Fibroblast of skin of right biceps (primary cell): ENCODE measurements around the gene BRSK1.
A peak's percentile ranks its signal among the peaks of the same experiment; 100 is the strongest.
"Not testable (repeated sequence)": the region's sequence is repeated elsewhere in the genome, so short reads cannot be mapped to it uniquely, and the experiment has no call there.

Experiments
- DNase-seq: peaks from one replicate; pipeline ENCODE4 v3.0.0-alpha.2; 2013

The BRSK1 gene

DNA sequence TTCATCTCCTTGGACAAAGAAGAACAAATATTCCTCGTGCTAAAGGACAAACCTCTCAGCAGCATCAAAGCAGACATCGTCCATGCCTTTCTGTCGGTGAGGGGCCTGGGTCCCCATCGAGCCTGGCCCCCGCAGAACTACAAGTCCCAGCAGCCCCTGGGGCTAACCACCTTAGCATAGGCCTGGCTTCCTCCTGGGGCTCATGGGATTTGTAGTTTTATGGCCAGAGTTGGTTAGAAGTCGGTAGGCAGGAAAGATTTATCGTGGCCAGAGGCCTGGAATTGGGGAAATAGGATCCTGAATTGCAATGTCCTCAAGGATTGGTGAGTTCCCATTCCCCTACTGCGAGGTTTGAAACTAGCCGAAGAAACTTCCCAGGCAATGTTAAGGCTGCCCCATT is 21.7 kb downstream of the BRSK1 start:
- peak; percentile 20 for DNase-seq

GRCh38 chr19:55305983-55306562 is 22.3 kb downstream of the BRSK1 start:
- DNase-seq: no peak

DNA sequence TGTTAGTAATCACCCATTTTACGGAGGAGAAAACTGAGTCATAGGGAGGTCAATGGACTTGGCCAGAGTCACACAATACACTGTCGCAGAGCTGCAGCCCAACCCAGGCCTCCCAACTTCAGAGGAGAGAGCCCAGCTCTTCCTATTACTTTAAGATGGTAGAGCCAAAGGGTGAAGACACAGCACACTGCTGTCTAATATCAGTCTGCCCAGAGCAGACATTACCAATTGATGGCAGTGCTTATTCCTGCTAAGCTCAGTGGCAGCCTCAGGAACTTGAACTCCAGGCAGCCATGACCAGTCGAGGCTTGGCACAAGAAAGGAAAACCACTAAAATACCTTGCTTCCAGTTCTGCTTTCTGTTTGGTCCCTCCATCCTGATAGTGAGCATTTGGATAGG is 22.9 kb downstream of the BRSK1 start:
- no peak for DNase-seq

- no peak for DNase-seq
Measured at GRCh38 chr19:55308281-55308680, 24.5 kb downstream of the BRSK1 start.

GRCh38 chr19:55309448-55309847 is 25.7 kb downstream of the BRSK1 start:
- DNase-seq: no peak

DNA sequence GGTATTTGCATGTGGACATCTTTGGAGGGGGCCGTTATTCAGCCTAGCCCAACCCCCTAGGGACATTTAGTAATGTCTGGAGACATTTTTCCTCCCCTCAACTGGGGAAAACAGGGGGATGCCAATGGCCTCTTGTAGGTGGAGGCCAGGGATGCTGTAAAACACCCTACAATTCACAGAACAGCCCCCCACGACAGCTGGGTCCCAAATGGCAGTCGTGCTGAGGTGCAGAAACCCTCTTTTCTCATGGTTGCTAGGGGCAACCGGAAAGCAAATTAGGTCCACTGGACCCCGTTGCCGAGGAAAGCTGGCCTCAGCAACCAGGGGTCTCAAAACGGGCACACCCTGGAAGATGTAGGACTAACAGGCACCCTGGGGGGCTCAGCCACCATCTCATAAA is 26.7 kb downstream of the BRSK1 start:
- DNase-seq: no peak

GRCh38 chr19:55311397-55311796 is 27.6 kb downstream of the BRSK1 start:
- no peak for DNase-seq

DNA sequence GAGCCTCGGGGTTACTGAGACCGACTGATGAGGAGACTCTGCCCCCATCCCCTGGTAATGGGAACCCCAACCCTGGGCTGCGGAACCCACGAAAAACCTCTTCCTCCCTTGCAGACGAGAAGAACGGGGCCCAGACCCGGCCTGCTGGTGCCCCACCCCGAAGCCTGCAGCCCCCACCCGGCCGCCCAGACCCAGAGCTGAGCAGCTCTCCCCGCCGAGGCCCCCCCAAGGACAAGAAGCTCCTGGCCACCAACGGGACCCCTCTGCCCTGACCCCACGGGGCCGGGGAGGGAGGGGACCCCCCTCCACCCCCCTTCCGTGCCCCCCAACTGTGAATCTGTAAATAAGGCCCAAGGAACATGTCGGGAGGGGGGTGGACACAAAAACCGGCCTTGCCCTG is 28.0 kb downstream of the BRSK1 start:
- DNase-seq: no peak

GRCh38 chr19:55312621-55313512 is 29.1 kb downstream of the BRSK1 start:
- no peak for DNase-seq

- DNase-seq: no peak
Measured at GRCh38 chr19:55314396-55314795, 30.6 kb downstream of the BRSK1 start.

GRCh38 chr19:55315956-55316525 is 32.2 kb downstream of the BRSK1 start:
- no peak for DNase-seq

DNA sequence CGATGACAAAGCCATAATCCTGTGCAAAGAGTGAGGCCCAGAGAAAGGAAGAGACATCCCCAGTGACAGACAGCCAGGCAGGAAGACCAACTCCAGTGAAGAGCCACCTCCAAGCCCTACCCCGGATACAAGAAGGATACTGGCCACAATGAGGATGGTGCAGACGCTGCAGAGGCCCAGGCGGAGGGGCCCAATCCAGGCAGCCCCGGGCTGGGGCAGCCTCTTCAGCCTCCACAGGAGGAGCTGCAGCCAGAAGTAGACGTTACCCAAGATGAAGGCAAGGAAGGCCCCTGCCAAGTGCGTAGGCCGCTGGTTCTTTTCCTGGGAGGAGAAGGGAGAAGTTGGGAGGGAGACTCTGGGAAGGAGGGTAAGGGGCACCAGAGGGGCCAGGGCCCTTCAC is 32.8 kb downstream of the BRSK1 start:
- no peak for DNase-seq

- DNase-seq: peak; percentile 33
Measured at GRCh38 chr19:55319785-55320184, 36.0 kb downstream of the BRSK1 start.

GRCh38 chr19:55320844-55321419 is 37.1 kb downstream of the BRSK1 start:
- no peak for DNase-seq

DNA sequence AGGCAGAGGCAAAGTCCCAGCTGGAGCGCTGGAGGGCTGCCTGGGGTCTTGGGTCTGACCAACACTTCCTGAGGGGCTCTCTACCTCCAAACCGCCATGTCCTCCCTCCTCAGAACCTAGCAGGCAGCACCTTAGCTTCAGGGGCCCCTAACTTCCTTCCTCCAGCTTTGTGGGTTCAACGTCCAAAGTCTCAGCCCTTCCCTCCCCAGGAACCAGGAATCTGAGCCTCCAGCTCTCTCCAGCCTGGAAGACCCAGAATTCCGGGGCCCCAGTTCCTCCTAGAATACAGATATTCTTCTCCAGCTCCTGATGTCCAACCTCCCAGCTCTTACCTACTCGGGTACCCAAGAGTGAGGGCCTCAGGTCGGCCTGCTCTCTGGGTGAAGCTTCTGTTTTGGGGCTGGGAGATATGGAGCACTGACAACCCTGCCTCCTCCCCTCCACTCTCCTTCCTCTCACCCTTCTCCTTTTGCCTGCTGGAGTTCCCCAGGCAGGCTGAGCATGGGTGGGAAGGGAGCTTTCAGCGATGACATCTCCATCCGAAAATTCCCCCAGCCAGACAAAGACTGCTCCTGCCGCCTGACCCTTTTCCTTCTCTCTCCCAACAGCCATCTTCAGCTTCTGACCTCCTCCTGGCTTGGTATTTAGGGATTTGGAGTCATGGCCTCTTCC is 37.8 kb downstream of the BRSK1 start:
- no peak for DNase-seq

- DNase-seq: no peak
Measured at GRCh38 chr19:55322204-55322885, 38.5 kb downstream of the BRSK1 start.

DNA sequence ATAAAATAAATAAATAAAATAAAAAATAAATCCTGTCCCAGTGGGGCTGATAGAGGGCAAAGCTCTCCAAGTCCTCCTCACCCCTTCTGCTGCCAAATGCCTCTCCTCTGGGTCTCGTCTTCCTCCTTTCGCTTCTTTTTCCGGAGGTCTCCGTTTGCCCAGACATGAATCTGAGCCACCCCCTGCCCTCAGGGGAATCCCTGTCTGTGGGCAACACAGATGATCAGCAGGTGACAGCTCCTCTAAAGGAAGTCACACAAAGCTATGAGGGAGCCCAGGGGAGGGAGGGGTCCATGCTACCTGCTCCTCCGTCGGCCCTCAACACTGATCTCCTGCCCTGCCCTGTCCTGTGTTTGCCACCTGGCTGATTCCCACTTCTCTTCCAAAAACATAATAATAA is 40.9 kb downstream of the BRSK1 start:
- no peak for DNase-seq

DNA sequence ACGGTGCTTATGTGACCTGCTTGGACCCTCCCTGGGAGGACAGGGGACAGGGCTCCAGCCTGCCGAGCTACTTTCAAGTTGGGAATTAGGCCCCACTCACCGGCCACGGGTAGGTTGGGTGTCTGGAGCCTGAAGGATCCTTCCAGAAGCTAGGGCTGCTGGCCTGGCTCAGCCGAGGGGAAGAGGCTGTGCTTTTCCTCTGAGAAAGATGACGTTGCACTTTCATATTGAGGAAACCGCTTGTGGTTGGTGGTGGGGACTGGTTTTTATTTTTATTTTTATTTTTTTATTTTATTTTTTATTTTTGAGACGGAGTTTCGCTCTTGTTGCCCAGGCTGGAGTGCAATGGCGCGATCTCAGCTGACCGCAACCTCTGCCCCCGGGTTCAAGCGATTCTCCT is 41.4 kb downstream of the BRSK1 start, which contains the start of gene TMEM150B:
Gene TMEM150B (minus strand): TSS at position 170 of the 400 bp plus-strand sequence. CDS start 4,305 bp downstream, outside the sequence.
- DNase-seq: no peak

DNA sequence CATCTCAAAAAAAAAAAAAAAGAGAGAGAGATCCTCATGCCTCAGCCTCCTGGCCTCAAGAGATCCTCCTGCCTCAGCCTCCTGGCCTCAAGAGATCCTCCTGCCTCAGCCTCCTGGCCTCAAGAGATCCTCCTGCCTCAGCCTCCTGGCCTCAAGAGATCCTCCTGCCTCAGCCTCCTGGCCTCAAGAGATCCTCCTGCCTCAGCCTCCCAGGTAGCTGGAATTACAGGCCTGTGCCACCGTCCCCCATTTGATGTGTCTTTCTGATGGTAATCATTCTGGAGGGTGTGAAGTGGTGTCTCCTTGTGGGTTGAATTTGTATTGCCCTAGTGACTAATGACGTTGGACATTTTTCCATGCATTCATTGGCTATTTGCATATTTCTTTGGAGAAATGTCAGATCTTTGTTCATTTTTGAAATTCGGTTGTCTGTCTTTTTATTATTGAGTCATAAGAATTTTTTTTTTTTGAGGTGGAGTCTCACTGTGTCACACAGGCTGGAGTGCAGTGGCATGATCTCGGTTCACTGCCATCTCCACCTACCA is 45.0 kb downstream of the BRSK1 start:
- DNase-seq: not testable (repeated sequence)

DNA sequence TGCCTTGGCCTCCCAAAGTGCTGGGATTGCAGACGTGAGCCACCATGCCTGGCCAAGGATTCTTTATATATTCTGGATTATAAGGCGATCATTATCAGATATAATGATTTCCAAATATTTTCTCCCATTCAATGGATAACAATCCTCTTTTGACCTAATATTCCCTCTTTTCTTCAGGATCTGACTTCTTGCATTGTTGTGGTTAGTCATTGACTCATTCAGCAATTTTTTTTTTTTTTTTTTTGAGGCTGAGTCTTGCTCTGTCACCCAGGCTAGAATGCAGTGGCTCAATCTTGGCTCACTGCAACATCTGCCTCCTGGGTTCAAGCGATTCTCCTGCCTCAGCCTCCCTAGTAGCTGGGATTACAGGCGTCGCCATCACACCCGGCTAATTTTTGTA is 46.0 kb downstream of the BRSK1 start:
- DNase-seq: peak; percentile 52

- DNase-seq: no peak
Measured at GRCh38 chr19:55333870-55334269, 50.1 kb downstream of the BRSK1 start.

- DNase-seq: peak; percentile 33
Measured at GRCh38 chr19:55336101-55336500, 52.3 kb downstream of the BRSK1 start.
